Stimulated activated CD4-positive, alpha-beta T cell treated with anti-CD3 and anti-CD28 coated beads, TNF-alpha, amount 100 ng/mL, for 4 hours (primary cell): ENCODE results near the gene KIF26B.

Source experiments
- DNase-seq, 3 experiments: peaks; one replicate each; pipeline ENCODE4 v3.0.0-alpha.2; 2020; ENCODE audit warnings: low read depth in 3 of 3

The KIF26B gene

GRCh38 chr1:245172026-245172425 lies 17.2 kb downstream of the KIF26B start:
- no peak for DNase-seq

DNA sequence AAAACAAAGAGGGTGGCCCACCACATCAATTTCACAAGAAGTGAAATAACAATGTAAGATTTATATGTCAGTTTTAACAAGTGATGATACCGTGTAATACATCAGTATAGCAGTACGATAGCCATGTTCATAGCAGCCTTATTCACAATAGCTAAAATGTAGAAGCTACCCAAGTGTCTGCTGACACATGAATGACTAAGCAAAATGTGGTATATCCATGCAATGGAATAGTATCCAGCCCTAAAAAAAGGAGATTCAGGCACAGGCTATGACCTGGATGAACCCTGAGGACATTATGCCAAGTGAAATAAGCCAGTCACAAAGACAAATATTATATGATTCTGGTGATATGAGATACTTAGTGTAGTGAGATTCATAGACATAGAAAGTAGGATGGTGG lies 18.0 kb downstream of the KIF26B start:
- DNase-seq, result no peak

DNA sequence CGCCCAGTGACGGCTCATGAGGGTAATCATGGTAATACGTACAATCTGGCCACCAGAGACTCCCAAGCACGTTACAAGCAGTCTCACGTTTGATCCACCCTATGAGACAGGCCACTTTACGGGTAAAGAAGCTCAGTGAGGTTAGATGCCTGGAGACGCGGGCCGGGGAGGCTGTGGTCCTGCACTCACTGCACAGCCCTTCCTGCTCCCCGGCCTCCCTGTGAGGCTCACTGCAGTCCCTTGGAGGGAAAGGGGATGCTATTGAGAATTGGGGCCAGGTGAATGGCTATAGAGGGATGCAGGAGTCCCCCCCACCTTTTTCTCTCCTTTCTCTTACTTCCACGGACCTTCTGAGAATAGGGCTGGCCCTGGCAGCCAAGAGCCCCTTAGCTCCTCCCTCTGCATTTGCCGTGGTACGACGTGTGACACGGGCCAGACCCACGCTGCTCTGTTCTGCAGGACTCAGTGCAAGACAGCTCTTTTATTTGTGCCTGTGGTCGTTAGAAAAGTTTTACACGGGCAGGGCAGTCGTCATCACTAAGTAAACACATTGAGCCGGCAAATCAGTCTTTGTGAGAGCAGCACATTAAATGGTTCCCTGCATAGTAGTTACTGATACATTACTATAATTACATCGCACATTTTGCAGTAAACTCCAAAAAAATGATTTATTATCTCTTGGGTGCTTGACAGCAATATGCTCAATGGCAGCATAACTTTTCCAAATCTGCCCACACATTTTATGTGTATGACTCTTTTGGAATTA lies 18.8 kb downstream of the KIF26B start:
- no peak for DNase-seq

GRCh38 chr1:245177071-245177900 lies 22.5 kb downstream of the KIF26B start:
- no peak for DNase-seq

DNA sequence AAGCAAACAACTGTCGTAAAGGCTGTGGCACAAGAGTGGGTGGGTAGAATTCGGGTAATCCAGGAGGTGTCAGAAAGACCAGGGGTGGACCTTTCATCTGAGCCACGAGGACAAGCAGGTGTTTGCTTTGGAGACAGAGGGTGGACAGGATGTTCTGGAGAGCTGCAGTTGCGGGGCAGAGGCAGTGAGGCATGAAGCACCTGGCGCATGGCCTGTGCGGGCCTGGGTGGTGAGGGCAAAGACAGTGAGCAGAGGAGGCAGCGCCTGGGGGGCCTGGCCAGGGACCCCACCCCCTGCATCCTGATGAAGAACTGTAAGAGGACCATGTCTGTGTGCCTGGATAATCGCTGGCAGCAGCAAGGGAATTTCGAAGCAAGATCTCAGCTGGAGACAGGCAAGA lies 24.9 kb downstream of the KIF26B start:
- DNase-seq, result no peak

DNA sequence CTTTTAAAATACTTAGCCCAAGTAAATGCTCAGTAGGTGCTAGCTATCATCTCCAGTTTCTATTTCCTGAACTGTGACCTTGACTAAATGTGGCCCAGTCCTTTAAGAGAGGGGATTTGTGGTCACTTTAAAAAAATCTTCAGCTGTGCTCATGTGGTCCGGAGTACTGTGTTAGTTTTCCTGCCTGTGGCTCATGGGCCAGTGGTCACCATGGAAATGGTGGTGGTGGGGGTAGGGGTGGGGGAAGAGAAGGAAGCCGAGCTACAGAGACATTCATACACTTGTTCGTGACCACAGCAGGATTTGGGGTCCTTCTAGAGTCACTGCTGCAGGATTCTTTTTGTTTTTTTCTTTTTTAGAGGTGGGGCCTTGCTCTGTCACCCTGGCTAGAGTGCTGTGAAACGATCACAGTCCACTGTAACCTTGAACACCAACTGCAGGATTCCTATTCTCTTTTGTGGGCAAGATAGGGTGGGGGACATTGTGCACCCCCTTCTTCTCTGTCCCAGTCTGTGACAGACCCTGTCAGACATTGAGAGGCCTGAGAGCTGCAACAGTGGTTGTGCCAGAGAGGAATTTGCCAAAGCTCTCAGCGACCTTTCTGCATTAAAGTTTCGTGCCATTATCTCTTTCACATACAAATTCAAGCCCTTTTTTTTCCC lies 25.8 kb downstream of the KIF26B start:
- no peak for DNase-seq

GRCh38 chr1:245181158-245181517 lies 26.4 kb downstream of the KIF26B start:
- DNase-seq, result no peak

- no peak for DNase-seq
Observed at GRCh38 chr1:245182028-245182427, 27.2 kb downstream of the KIF26B start.

DNA sequence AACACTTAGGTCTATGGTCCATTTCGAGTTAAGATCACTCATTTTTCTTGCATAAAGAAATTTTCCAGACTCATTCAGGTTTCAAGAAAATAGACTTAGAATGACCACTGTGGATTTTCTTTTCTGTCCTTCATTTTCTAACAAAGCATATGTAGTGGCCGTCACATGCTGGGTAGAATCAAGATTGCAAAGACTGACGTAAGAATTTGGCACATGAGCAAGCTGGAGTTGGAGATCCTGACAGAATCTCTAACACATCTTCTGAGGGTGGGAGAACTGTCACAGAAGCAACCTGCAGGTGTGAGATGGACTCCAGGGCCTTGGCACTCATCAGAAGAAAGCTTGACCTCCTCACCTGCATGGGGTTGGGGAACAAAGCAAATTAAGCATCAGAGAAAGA lies 28.6 kb downstream of the KIF26B start:
- DNase-seq, result no peak

- no peak for DNase-seq
Observed at GRCh38 chr1:245184779-245185178, 30.0 kb downstream of the KIF26B start.

DNA sequence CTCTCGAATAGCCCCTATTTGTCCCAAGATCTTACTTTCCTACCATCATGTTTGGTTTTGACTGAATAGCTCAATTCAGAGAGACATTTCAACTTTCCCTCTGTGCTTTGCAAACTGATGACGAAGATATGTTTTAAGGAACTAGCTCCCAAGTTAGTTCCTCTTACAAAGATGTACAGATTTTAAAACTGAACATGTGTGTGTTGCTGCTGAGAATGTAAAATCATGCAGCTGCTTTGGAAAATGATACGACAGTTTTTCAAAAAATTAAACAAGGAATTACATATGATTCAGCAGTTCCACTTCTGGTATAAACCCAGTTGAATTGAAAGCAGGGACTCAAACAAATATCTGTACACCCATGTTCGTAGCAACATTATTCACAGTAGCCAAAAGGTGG lies 33.6 kb downstream of the KIF26B start:
- no peak for DNase-seq

GRCh38 chr1:245195398-245195797 lies 40.6 kb downstream of the KIF26B start:
- no peak for DNase-seq

- no peak for DNase-seq
Observed at GRCh38 chr1:245197121-245197520, 42.3 kb downstream of the KIF26B start.

- no peak for DNase-seq
Observed at GRCh38 chr1:245197911-245198379, 43.2 kb downstream of the KIF26B start.

- DNase-seq, result no peak
Observed at GRCh38 chr1:245198748-245199516, 44.1 kb downstream of the KIF26B start.

GRCh38 chr1:245200146-245200545 lies 45.4 kb downstream of the KIF26B start:
- DNase-seq, result no peak

DNA sequence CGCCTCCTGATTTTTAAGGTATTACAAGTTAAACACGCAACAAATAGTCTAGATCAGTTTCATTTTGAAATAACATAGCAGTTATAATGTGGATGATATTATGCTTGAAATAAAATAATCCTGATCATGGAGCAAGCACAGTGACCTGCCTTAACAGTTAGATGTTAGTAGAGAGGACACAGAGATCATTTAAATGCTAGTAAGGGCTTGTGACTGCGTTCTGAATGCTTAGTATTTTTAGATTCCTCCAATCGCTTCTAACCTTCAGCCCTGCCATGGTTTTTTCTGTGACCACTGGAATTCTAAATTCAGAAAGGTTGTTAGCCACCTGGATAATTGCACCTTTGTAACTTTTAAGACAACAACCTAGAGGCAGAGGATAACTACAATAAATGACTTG lies 46.4 kb downstream of the KIF26B start:
- no peak for DNase-seq

GRCh38 chr1:245201827-245202226 lies 47.0 kb downstream of the KIF26B start:
- no peak for DNase-seq

DNA sequence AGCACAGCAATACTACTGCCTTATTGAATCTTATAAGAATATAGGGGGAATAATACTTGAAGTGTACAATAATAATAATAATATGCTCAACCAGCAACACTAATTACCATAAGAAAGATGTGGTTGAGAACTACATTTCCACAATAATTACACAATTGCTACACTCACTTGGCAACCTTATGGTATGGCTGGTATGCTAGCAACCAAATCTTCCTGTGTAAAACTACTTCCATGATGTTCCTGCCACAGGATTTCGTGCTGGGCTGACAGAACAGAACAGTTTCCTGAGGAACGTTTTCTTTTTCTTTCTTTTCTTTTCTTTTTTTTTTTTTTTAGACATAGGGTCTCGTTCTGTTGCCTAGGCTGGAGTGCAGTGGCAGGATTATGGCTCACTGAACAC lies 50.6 kb downstream of the KIF26B start:
- DNase-seq, result no peak

DNA sequence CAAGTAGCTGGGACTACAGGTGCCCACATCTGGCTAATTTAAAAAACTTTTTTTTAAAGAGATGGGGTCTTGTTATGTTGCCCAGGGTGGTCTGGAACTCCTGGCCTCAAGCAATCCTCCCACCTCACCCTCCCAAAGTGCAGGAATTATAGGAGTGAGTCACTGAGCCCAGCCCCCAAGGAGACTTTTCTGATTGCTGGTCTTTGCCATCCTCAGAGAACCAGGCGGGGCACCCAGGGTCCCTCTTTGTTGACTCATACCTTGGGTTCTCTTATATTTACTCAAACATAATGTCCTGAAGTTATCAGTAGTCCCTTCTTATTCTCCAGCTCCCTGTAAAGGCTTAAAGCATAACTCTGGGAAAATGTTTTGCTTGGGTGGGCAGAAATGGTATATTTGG lies 51.1 kb downstream of the KIF26B start:
- no peak for DNase-seq

- DNase-seq, result no peak
Observed at GRCh38 chr1:245207056-245207638, 52.4 kb downstream of the KIF26B start.
